SK-N-SH (cell line): ENCODE measurements around the gene SVIL.

ENCODE experiments used
- CHD2 ChIP-seq: fragments of 150-350 bp; IDR thresholded peaks from 2 replicates; pipeline ENCODE4 v1.6.1; 2018; ENCODE audit warnings: low read length; ENCODE audit not compliant: partially characterized antibody
- CTCF ChIP-seq: fragments of 200-600 bp; sonication (generic); IDR thresholded peaks from 2 replicates; pipeline ENCODE4 v1.6.1; 2017; ENCODE audit warnings: antibody characterized with exemption, mild to moderate bottlenecking, moderate library complexity
- EZH2phosphoT487 ChIP-seq: fragments of 200-600 bp; sonication (generic); IDR thresholded peaks from 2 replicates; pipeline ENCODE4 v1.6.1; 2017; ENCODE audit warnings: low read depth, mixed run types, mild to moderate bottlenecking, antibody characterized with exemption, moderate library complexity, borderline replicate concordance
- FOXJ3 ChIP-seq: sonication (generic); formaldehyde crosslinking; IDR thresholded peaks from 2 replicates; pipeline ENCODE4 v1.5.1; 2020; ENCODE audit warnings: mild to moderate bottlenecking, missing genetic modification reagents
- JUND ChIP-seq: IDR thresholded peaks from 2 replicates; pipeline ENCODE4 v1.4.0; 2012
- RCOR1 ChIP-seq: fragments of 150-350 bp; IDR thresholded peaks from 2 replicates; pipeline ENCODE4 v1.6.1; 2017; ENCODE audit warnings: antibody characterized with exemption, low read length
- SIN3A ChIP-seq: IDR thresholded peaks from 2 replicates; pipeline ENCODE4 v1.6.1; 2012; ENCODE audit warnings: low read depth, mild to moderate bottlenecking, low read length, moderate library complexity, borderline replicate concordance
- TAF1 ChIP-seq: IDR thresholded peaks from 2 replicates; pipeline ENCODE4 v1.6.1; 2012; ENCODE audit warnings: low read depth, mild to moderate bottlenecking, low read length, moderate library complexity, borderline replicate concordance
- TEAD4 ChIP-seq: IDR thresholded peaks from 2 replicates; pipeline ENCODE4 v1.4.0; 2012; ENCODE audit warnings: mild to moderate bottlenecking, borderline replicate concordance; ENCODE audit not compliant: insufficient read depth
- TF ChIP-seq, protein P1 (sequence below): IDR thresholded peaks from 2 replicates; pipeline ENCODE4 v1.4.0; 2012; ENCODE audit warnings: low read depth, borderline replicate concordance

- TF ChIP-seq TAF1, result no peak
- no peak for TF ChIP-seq CHD2
- no peak for TF ChIP-seq CTCF
- TF ChIP-seq EZH2phosphoT487, result no peak
- no peak for TF ChIP-seq TEAD4
- no peak for TF ChIP-seq FOXJ3 (CRISPR knock-in tag)
- TF ChIP-seq JUND, result no peak
- TF ChIP-seq, protein P1, sequence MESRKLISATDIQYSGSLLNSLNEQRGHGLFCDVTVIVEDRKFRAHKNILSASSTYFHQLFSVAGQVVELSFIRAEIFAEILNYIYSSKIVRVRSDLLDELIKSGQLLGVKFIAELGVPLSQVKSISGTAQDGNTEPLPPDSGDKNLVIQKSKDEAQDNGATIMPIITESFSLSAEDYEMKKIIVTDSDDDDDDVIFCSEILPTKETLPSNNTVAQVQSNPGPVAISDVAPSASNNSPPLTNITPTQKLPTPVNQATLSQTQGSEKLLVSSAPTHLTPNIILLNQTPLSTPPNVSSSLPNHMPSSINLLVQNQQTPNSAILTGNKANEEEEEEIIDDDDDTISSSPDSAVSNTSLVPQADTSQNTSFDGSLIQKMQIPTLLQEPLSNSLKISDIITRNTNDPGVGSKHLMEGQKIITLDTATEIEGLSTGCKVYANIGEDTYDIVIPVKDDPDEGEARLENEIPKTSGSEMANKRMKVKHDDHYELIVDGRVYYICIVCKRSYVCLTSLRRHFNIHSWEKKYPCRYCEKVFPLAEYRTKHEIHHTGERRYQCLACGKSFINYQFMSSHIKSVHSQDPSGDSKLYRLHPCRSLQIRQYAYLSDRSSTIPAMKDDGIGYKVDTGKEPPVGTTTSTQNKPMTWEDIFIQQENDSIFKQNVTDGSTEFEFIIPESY, result no peak
- TF ChIP-seq SIN3A, result no peak
- TF ChIP-seq RCOR1, result no peak
Observed at GRCh38 chr10:29522918-29523317, 111.9 kb downstream of the SVIL start.
